GM12801 (cell line): ENCODE results near the gene CNPY1.

Experiments
- CTCF ChIP-seq: IDR thresholded peaks from one replicate; pipeline ENCODE4 v1.5.1; 2011; ENCODE audit warnings: control low read depth; ENCODE audit not compliant: insufficient read length; ENCODE audit errors: extremely low read depth

The CNPY1 gene

GRCh38 chr7:155584261-155584660 lies 37.9 kb upstream of the CNPY1 start:
- no peak for TF ChIP-seq CTCF

GRCh38 chr7:155583636-155584035 lies 37.3 kb upstream of the CNPY1 start:
- TF ChIP-seq CTCF = no peak

GRCh38 chr7:155581954-155582353 lies 35.6 kb upstream of the CNPY1 start:
- TF ChIP-seq CTCF = no peak

GRCh38 chr7:155581107-155581830 lies 34.9 kb upstream of the CNPY1 start:
- TF ChIP-seq CTCF = no peak

GRCh38 chr7:155580367-155580766 lies 34.0 kb upstream of the CNPY1 start:
- no peak for TF ChIP-seq CTCF

GRCh38 chr7:155579565-155579964 lies 33.2 kb upstream of the CNPY1 start:
- TF ChIP-seq CTCF = no peak

- no peak for TF ChIP-seq CTCF
These were observed 31.7 kb upstream of the CNPY1 start for GRCh38 chr7:155578016-155578415.
